Measurements from ENCODE around the gene ARHGEF17.

DNA sequence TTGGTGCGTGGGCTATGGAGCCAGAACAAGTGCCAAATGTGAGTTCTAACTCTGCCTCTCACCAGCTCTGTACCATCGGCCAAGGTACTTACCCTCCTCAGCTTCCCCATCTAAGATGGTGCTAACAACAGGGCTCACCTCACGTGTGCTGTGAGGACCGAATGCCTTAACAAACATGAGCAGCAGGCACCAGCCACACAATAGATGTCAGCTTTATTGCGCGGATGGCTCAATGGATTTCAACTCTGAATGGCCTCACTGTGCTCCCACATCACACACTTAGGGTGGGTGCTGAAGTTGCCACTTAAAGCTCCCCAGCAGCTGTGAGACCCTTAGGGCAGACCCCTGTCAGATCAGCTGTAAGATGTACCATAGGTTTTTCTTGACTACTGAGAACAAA lies 92.2 kb downstream of the ARHGEF17 start:
- no peak for TF ChIP-seq EZH2 (IDR thresholded peaks at IDR 0.05; ENCODE audit: low read length, missing control alignments)
- TF ChIP-seq, protein P1, sequence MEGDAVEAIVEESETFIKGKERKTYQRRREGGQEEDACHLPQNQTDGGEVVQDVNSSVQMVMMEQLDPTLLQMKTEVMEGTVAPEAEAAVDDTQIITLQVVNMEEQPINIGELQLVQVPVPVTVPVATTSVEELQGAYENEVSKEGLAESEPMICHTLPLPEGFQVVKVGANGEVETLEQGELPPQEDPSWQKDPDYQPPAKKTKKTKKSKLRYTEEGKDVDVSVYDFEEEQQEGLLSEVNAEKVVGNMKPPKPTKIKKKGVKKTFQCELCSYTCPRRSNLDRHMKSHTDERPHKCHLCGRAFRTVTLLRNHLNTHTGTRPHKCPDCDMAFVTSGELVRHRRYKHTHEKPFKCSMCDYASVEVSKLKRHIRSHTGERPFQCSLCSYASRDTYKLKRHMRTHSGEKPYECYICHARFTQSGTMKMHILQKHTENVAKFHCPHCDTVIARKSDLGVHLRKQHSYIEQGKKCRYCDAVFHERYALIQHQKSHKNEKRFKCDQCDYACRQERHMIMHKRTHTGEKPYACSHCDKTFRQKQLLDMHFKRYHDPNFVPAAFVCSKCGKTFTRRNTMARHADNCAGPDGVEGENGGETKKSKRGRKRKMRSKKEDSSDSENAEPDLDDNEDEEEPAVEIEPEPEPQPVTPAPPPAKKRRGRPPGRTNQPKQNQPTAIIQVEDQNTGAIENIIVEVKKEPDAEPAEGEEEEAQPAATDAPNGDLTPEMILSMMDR (conservative IDR thresholded peaks at IDR 0.05 in 1 of 2, IDR thresholded peaks at IDR 0.05 in 1 of 2; ENCODE audit: low read depth in 1 of 2, low read length in 2 of 2): no peak
